ENCODE results near the gene KLK3. TPM values are rescaled to one million over a fixed set of nuclear protein-coding genes. Genes with fewer than 3 reads are reported as not detected.

Gene KLK3
- total RNA-seq, 1 experiment from 2014 or later = not detected

DNA sequence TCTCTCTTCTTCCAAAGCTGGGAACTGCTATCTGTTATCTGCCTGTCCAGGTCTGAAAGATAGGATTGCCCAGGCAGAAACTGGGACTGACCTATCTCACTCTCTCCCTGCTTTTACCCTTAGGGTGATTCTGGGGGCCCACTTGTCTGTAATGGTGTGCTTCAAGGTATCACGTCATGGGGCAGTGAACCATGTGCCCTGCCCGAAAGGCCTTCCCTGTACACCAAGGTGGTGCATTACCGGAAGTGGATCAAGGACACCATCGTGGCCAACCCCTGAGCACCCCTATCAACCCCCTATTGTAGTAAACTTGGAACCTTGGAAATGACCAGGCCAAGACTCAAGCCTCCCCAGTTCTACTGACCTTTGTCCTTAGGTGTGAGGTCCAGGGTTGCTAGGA, 5.1 kb downstream of the KLK3 start:
- ATAC-seq (no peak), DNase-seq (ENCODE audit: low read depth, low spot score) (no peak)
- intact Hi-C loops (cut with micrococcal nuclease) = no loop called here
- Histone ChIP-seq H3K36me3 (ENCODE audit: control insufficient read depth in 1 of 2, insufficient read depth in 2 of 2, low read length in 2 of 2) (no peaks in the 10 kb centered on the region), H3K4me2 (ENCODE audit: low read length) (no peak overlapping the region), H3K27ac (ENCODE audit: low read depth, low read length) (no peak overlapping the region), H3K9me2 (ENCODE audit: insufficient read depth) (no peaks in the 10 kb centered on the region), H3K27me3 (ENCODE audit: insufficient read depth, low read length) (peaks cover 28% of the 10 kb centered on the region; the same call in 1 of the 2 replicates), H3K9ac (ENCODE audit: low read length) (no peak overlapping the region), H3K9me3 (ENCODE audit: control insufficient read depth in 1 of 2, insufficient read depth in 1 of 2, low read depth in 1 of 2, low read length in 2 of 2) (peaks cover 0 to 11% of the 10 kb centered on the region in 2 experiments; a peak in 1 of 4 replicates), H3K4me3 (replicated peaks in 1 of 2; ENCODE audit: low read depth in 1 of 2, low read length in 2 of 2) (no peak overlapping the region), H3K79me2 (ENCODE audit: insufficient read depth, low read length) (no peaks in the 10 kb centered on the region), H3K4me1 (ENCODE audit: control insufficient read depth in 1 of 2, insufficient read depth in 2 of 2, low read length in 2 of 2) (no peaks in the 10 kb centered on the region), H2AFZ (ENCODE audit: low read depth, low read length, poor library complexity, severe bottlenecking) (no peak overlapping the region), H4K20me1 (ENCODE audit: insufficient read depth) (no peaks in the 10 kb centered on the region)
- CTCF ChIA-PET = no interaction called here
- no TSS peak for BruUV-seq (replicated peaks)
- RAD21 ChIA-PET (ENCODE audit: low non-redundant PET in 1 of 2, low total read pairs in 2 of 2, uncharacterized antibody in 2 of 2, unreplicated experiment in 2 of 2) = no interaction called here
- TF ChIP-seq, protein P1, sequence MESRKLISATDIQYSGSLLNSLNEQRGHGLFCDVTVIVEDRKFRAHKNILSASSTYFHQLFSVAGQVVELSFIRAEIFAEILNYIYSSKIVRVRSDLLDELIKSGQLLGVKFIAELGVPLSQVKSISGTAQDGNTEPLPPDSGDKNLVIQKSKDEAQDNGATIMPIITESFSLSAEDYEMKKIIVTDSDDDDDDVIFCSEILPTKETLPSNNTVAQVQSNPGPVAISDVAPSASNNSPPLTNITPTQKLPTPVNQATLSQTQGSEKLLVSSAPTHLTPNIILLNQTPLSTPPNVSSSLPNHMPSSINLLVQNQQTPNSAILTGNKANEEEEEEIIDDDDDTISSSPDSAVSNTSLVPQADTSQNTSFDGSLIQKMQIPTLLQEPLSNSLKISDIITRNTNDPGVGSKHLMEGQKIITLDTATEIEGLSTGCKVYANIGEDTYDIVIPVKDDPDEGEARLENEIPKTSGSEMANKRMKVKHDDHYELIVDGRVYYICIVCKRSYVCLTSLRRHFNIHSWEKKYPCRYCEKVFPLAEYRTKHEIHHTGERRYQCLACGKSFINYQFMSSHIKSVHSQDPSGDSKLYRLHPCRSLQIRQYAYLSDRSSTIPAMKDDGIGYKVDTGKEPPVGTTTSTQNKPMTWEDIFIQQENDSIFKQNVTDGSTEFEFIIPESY (IDR thresholded peaks at IDR 0.05; ENCODE audit: extremely low read depth, insufficient replicate concordance, low read length) = no peak
- POLR2A ChIA-PET = no interaction called here

DNA sequence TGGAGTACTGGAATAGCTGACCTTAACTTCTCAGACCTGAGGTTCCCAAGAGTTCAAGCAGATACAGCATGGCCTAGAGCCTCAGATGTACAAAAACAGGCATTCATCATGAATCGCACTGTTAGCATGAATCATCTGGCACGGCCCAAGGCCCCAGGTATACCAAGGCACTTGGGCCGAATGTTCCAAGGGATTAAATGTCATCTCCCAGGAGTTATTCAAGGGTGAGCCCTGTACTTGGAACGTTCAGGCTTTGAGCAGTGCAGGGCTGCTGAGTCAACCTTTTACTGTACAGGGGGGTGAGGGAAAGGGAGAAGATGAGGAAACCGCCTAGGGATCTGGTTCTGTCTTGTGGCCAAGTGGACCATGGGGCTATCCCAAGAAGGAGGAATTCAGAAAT, 6.3 kb downstream of the KLK3 start:
- Histone ChIP-seq H4K20me1 (ENCODE audit: insufficient read depth) (no peaks in the 10 kb centered on the region), H2AFZ (ENCODE audit: low read depth, low read length, poor library complexity, severe bottlenecking) (no peak overlapping the region), H3K36me3 (ENCODE audit: control insufficient read depth in 1 of 2, insufficient read depth in 2 of 2, low read length in 2 of 2) (no peaks in the 10 kb centered on the region), H3K27me3 (ENCODE audit: insufficient read depth, low read length) (peaks cover 23% of the 10 kb centered on the region; the same call in 1 of the 2 replicates), H3K4me2 (ENCODE audit: low read length) (no peak overlapping the region), H3K4me1 (ENCODE audit: control insufficient read depth in 1 of 2, insufficient read depth in 2 of 2, low read length in 2 of 2) (no peaks in the 10 kb centered on the region), H3K4me3 (replicated peaks in 1 of 2; ENCODE audit: low read depth in 1 of 2, low read length in 2 of 2) (no peak overlapping the region), H3K79me2 (ENCODE audit: insufficient read depth, low read length) (no peaks in the 10 kb centered on the region), H3K9ac (ENCODE audit: low read length) (no peak overlapping the region), H3K9me2 (ENCODE audit: insufficient read depth) (no peaks in the 10 kb centered on the region), H3K9me3 (ENCODE audit: control insufficient read depth in 1 of 2, insufficient read depth in 1 of 2, low read depth in 1 of 2, low read length in 2 of 2) (peaks cover 0 to 11% of the 10 kb centered on the region in 2 experiments; a peak in 1 of 4 replicates), H3K27ac (ENCODE audit: low read depth, low read length) (no peak overlapping the region)
- POLR2A ChIA-PET = no interaction called here
- no TSS peak for BruUV-seq (replicated peaks)
- ATAC-seq = no peak
- RAD21 ChIA-PET (ENCODE audit: low non-redundant PET in 1 of 2, low total read pairs in 2 of 2, uncharacterized antibody in 2 of 2, unreplicated experiment in 2 of 2) = no interaction called here
- intact Hi-C loops (cut with micrococcal nuclease) = no loop called here
- TF ChIP-seq SP1 (IDR thresholded peaks at IDR 0.05; ENCODE audit: low read depth) = no peak
- no peak for TF ChIP-seq RAD21 (IDR thresholded peaks at IDR 0.05; ENCODE audit: low read depth)
- no peak for TF ChIP-seq ELF1 (IDR thresholded peaks at IDR 0.05; ENCODE audit: borderline replicate concordance, low read depth)
- no peak for DNase-seq (ENCODE audit: low read depth, low spot score)
- CTCF ChIA-PET = no interaction called here
